SK-N-MC (cell line): ENCODE measurements around the gene SNX17.

Source experiments
- EZH2 ChIP-seq: fragments of 200-600 bp; sonication (generic); IDR thresholded peaks from one replicate; pipeline ENCODE4 v1.6.1; 2017; ENCODE audit warnings: antibody characterized with exemption
- FOXP2 ChIP-seq: optimal IDR thresholded peaks from 2 replicates; pipeline ENCODE3; 2011; ENCODE audit warnings: mild to moderate bottlenecking, moderate library complexity; ENCODE audit not compliant: insufficient read depth; ENCODE audit errors: extremely low read length, control extremely low read depth
- POLR2AphosphoS5 ChIP-seq: IDR thresholded peaks from 2 replicates; pipeline ENCODE4 v1.6.1; 2012; ENCODE audit warnings: mild to moderate bottlenecking, low read depth, low read length, borderline replicate concordance

- no peak for TF ChIP-seq POLR2AphosphoS5
- no peak for TF ChIP-seq EZH2
- no peak for TF ChIP-seq FOXP2
Observed at GRCh38 chr2:27390822-27391679, 20.6 kb downstream of the SNX17 start.
